Measurements from ENCODE around the gene ADAMTS16. TPM values are rescaled to one million over a fixed set of nuclear protein-coding genes. Genes with fewer than 3 reads are reported as not detected.

ADAMTS16 gene
- total and polyA plus RNA-seq, 8 donors, result 0.42 to 3.5 (median 2.2) TPM

GRCh38 chr5:5288201-5288600 lies 148.1 kb downstream of the ADAMTS16 start:
- WGBS, 2 donors, result 50% methylated on average over 8 of the region's 8 CpGs
- TF ChIP-seq CTCF (IDR thresholded peaks at IDR 0.05), result no peak
- H3K4me1 ChIP-seq, result no peaks in the 10 kb centered on the region
- H3K27ac ChIP-seq, result no peak overlapping the region
- H3K4me3 ChIP-seq, result no peak overlapping the region
- intact Hi-C loops (cut with DNase I), result no loop called here
- H3K27me3 ChIP-seq, result no peaks in the 10 kb centered on the region
- DNase-seq, result no peak
- no peaks in the 10 kb centered on the region for H3K36me3 ChIP-seq
- no peaks in the 10 kb centered on the region for H3K9me3 ChIP-seq
- no peak for FAIRE-seq
- ATAC-seq, result no peak

- TF ChIP-seq CTCF (IDR thresholded peaks at IDR 0.05), result no peak
- H3K4me1 ChIP-seq, result no peaks in the 10 kb centered on the region
- intact Hi-C loops (cut with DNase I), result no loop called here
- no peaks in the 10 kb centered on the region for H3K9me3 ChIP-seq
- ATAC-seq (no peak), FAIRE-seq (no peak), DNase-seq (no peak)
- H3K36me3 ChIP-seq, result no peaks in the 10 kb centered on the region
- H3K4me3 ChIP-seq, result no peak overlapping the region
- H3K27me3 ChIP-seq, result no peaks in the 10 kb centered on the region
- H3K27ac ChIP-seq, result no peak overlapping the region
- WGBS, 2 donors, result 48 to 50% methylated on average over 2 of the region's 2 CpGs
These were observed 149.4 kb downstream of the ADAMTS16 start for GRCh38 chr5:5289537-5289936.

- intact Hi-C loops (cut with DNase I), result no loop called here
- FAIRE-seq (no peak), ATAC-seq (no peak), DNase-seq (no peak)
- 68 to 78% methylated on average over 10 of the region's 10 CpGs for WGBS, 2 donors
- no peaks in the 10 kb centered on the region for H3K36me3 ChIP-seq
- H3K4me1 ChIP-seq, result no peaks in the 10 kb centered on the region
- H3K4me3 ChIP-seq, result no peak overlapping the region
- H3K9me3 ChIP-seq, result no peaks in the 10 kb centered on the region
- TF ChIP-seq CTCF (IDR thresholded peaks at IDR 0.05), result no peak
- H3K27me3 ChIP-seq, result no peaks in the 10 kb centered on the region
- no peak overlapping the region for H3K27ac ChIP-seq
These were observed 150.7 kb downstream of the ADAMTS16 start for GRCh38 chr5:5290674-5291334.

- no peak for FAIRE-seq
- H3K27ac ChIP-seq, result no peak overlapping the region
- no peak for TF ChIP-seq CTCF (IDR thresholded peaks at IDR 0.05)
- no peaks in the 10 kb centered on the region for H3K9me3 ChIP-seq
- H3K36me3 ChIP-seq, result no peaks in the 10 kb centered on the region
- no peaks in the 10 kb centered on the region for H3K27me3 ChIP-seq
- intact Hi-C loops (cut with DNase I), result no loop called here
- ATAC-seq, result peak in 1 of 4 donors; percentile 45
- DNase-seq, result no peak
- H3K4me1 ChIP-seq, result no peaks in the 10 kb centered on the region
- no peak overlapping the region for H3K4me3 ChIP-seq
- 57 to 62% methylated on average over 7 of the region's 7 CpGs for WGBS, 2 donors
These were observed 151.2 kb downstream of the ADAMTS16 start for GRCh38 chr5:5291357-5291756.

- DNase-seq (no peak), FAIRE-seq (no peak), ATAC-seq (no peak)
- Histone ChIP-seq H3K27ac (no peak overlapping the region), H3K4me1 (no peaks in the 10 kb centered on the region), H3K9me3 (no peaks in the 10 kb centered on the region), H3K27me3 (no peaks in the 10 kb centered on the region), H3K36me3 (no peaks in the 10 kb centered on the region), H3K4me3 (no peak overlapping the region)
- intact Hi-C loops (cut with DNase I), result no loop called here
- WGBS, 2 donors, result 73 to 84% methylated on average over 5 of the region's 5 CpGs
- no peak for TF ChIP-seq CTCF (IDR thresholded peaks at IDR 0.05)
These were observed 152.9 kb downstream of the ADAMTS16 start for GRCh38 chr5:5293029-5293428.
